ENCODE measurements around the gene GTF3C5.
"Not testable (repeated sequence)": the region's sequence is repeated elsewhere in the genome, so short reads cannot be mapped to it uniquely, and the experiment has no call there.

Gene GTF3C5

DNA sequence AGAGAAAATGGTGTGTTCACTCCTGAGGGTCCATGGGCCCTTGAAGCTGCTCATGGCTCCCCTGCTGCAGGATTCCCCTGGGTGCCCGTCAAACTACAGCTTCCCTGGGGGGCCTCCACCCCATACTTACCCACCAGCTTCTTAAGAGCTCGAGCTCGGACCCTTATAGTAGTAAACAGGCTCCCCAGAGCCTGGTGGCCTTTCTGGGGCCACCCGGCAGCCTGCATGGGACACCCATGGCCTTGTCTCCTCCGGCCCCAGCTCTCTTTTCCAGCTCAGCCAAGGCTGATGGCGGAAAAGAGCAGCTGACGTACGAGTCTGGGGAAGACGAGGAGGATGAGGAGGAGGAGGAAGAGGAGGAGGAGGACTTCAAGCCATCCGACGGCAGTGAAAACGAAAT, 26.8 kb downstream of the GTF3C5 start:
- H3K36me3 ChIP-seq (ENCODE audit: control insufficient read depth, insufficient read depth, low read length): peaks cover 30% of the 10 kb centered on the region
- DNase-seq (ENCODE audit: extremely low read depth, insufficient read length): no peak

DNA sequence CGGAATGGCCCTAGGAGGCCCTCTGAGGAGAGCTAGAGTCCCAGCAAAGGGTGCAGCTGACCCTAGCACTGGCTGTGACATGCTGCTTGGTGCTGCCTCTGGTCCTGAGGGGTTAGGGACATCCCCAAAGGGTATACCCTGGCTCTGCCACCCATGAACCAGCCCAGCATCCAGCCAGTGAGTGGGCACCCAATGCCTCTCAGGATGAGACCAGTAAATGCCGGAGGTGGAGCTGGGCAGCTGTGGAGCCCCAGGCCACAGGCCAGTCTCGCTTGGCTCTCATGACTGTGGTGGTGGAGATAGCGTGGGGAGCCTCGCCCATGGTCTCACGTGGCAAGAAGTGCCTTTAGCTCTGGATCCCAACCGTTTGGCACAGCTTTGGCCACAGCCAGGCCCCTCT, 27.3 kb downstream of the GTF3C5 start:
- Histone ChIP-seq H3K4me3 (replicated peaks; ENCODE audit: low read depth, low read length) (no peak overlapping the region), H3K36me3 (ENCODE audit: control insufficient read depth, insufficient read depth, low read length) (peaks cover 29% of the 10 kb centered on the region), H3K27me3 (replicated peaks; ENCODE audit: control insufficient read depth, insufficient read depth, low read length) (no peaks in the 10 kb centered on the region)
- TF ChIP-seq, protein P1, sequence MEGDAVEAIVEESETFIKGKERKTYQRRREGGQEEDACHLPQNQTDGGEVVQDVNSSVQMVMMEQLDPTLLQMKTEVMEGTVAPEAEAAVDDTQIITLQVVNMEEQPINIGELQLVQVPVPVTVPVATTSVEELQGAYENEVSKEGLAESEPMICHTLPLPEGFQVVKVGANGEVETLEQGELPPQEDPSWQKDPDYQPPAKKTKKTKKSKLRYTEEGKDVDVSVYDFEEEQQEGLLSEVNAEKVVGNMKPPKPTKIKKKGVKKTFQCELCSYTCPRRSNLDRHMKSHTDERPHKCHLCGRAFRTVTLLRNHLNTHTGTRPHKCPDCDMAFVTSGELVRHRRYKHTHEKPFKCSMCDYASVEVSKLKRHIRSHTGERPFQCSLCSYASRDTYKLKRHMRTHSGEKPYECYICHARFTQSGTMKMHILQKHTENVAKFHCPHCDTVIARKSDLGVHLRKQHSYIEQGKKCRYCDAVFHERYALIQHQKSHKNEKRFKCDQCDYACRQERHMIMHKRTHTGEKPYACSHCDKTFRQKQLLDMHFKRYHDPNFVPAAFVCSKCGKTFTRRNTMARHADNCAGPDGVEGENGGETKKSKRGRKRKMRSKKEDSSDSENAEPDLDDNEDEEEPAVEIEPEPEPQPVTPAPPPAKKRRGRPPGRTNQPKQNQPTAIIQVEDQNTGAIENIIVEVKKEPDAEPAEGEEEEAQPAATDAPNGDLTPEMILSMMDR (IDR thresholded peaks at IDR 0.05; ENCODE audit: insufficient read depth, low read length, poor library complexity, severe bottlenecking): no peak
- DNase-seq (ENCODE audit: extremely low read depth, insufficient read length): no peak

More for the DNA sequence above, 26.8 kb downstream of the GTF3C5 start:
- Histone ChIP-seq H3K4me3 (replicated peaks; ENCODE audit: low read depth, low read length) (no peak overlapping the region), H3K27me3 (replicated peaks; ENCODE audit: control insufficient read depth, insufficient read depth, low read length) (no peaks in the 10 kb centered on the region)
- TF ChIP-seq, protein P1 (IDR thresholded peaks at IDR 0.05; ENCODE audit: insufficient read depth, low read length, poor library complexity, severe bottlenecking): no peak

DNA sequence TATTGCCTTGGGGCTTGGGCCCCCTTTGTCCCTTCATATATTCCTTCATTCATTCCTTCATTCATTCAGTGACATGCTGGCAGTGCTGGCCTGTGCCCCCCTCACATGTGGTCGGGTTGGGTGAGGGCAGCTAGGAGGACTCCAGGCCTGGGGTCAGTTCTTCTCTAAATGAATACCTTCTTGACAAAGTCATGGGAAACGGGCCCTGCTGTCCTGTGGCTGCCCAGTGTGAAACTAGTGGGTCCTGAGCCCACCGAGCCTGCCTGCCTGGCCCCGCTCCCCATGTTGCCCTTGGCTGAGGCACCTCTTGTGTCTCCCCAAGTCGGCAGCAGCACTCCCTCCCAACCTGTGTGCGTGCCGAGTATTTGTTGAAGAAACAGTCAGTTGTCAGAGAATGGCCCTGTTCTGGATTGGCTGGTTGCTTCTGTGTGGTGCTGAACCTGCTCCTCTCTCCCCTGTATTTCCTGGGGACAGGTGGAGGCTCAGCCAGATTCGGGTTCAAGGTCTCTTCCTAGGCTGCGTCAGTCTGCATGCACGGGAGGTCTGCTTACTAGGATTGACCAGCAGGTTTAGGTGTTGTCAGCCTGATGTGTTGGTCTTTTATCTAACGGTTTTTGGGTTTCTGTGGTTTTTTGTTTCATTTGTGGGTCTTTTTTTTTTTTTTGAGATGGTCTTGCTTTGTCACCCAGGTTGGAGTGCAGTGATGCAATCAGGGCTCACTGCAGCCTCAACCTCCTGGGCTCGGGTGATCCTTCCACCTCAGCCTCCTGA, 27.9 kb downstream of the GTF3C5 start:
- Histone ChIP-seq H3K4me3 (replicated peaks; ENCODE audit: low read depth, low read length) (no peak overlapping the region), H3K27me3 (replicated peaks; ENCODE audit: control insufficient read depth, insufficient read depth, low read length) (no peaks in the 10 kb centered on the region), H3K36me3 (ENCODE audit: control insufficient read depth, insufficient read depth, low read length) (peaks cover 25% of the 10 kb centered on the region)
- TF ChIP-seq, protein P1 (IDR thresholded peaks at IDR 0.05; ENCODE audit: insufficient read depth, low read length, poor library complexity, severe bottlenecking): no peak
- DNase-seq (ENCODE audit: extremely low read depth, insufficient read length): no peak

DNA sequence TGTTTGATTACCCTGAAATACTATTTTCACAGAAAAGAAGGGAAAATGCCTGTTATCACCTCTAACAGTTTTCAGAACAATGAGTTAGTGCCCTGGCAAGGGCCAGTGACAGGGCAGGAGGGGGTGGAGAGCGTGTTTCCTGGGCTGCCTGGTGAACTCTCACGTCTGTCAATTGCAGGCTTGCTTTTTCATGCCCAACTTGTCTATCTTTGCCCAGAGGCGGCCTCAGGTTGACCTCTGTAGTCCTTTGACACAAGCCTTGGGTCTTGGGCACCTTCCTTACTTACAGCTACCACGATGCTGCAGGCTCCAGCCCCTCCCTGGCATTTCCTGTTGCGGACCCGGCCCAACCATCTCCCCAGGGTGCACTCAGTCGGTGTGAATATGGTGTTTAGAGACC, 28.8 kb downstream of the GTF3C5 start:
- TF ChIP-seq, protein P1 (IDR thresholded peaks at IDR 0.05; ENCODE audit: insufficient read depth, low read length, poor library complexity, severe bottlenecking): no peak
- H3K27me3 ChIP-seq (replicated peaks; ENCODE audit: control insufficient read depth, insufficient read depth, low read length): no peaks in the 10 kb centered on the region
- H3K4me3 ChIP-seq (replicated peaks; ENCODE audit: low read depth, low read length): no peak overlapping the region
- H3K36me3 ChIP-seq (ENCODE audit: control insufficient read depth, insufficient read depth, low read length): peaks cover 23% of the 10 kb centered on the region
- no peak for DNase-seq (ENCODE audit: extremely low read depth, insufficient read length)

DNA sequence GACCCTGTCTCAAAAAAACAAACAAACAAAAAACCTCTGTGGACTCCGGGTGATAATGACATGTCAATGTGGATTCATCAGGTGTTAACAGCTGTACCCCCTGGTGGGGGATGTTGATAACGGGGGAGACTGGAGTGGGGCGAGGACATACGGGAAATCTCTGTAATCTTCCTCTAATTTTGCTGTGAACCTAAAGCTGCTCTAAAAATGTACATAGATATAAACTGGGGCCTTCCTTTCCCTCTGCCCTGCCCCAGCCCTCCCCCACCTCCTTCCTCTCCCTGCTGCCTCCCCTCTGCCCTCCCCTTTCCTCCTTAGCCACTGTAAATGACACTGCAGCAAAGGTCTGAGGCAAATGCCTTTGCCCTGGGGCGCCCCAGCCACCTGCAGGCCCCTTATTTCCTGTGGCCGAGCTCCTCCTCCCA, 29.6 kb downstream of the GTF3C5 start:
- TF ChIP-seq, protein P1 (IDR thresholded peaks at IDR 0.05; ENCODE audit: insufficient read depth, low read length, poor library complexity, severe bottlenecking): no peak

DNA sequence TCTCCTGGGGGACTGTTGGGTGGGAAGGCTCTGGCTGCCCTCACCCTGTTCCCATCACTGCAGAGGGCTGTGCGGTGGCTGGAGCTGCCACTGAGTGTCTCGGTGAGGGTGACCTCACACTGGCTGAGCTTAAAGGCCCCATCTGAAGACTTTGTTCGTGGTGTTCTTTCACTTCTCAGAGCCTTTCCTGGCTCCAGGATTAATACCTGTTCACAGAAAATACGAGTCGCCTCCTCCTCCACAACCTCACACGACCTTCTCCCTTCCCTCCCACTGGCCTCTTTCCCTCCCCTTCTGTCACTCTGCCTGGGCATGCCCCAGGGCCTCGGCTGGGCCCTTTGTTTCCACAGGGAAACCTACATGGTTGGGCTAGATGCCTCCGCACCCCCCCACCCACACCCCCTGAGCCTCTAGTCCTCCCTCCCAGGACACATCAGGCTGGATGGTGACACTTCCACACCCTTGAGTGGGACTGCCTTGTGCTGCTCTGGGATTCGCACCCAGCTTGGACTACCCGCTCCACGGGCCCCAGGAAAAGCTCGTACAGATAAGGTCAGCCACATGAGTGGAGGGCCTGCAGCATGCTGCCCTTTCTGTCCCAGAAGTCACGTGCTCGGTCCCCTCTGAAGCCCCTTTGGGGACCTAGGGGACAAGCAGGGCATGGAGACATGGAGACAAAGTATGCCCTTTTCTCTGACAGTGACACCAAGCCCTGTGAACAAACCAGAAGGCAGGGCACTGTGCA, 30.4 kb downstream of the GTF3C5 start:
- not testable (repeated sequence) for H3K4me3 ChIP-seq (replicated peaks; ENCODE audit: low read depth, low read length); H3K27me3 ChIP-seq (replicated peaks; ENCODE audit: control insufficient read depth, insufficient read depth, low read length); DNase-seq (ENCODE audit: extremely low read depth, insufficient read length)
- H3K36me3 ChIP-seq (ENCODE audit: control insufficient read depth, insufficient read depth, low read length): peaks cover 11% of the 10 kb centered on the region

More for the DNA sequence above, 29.6 kb downstream of the GTF3C5 start:
- peaks cover 16% of the 10 kb centered on the region for H3K36me3 ChIP-seq (ENCODE audit: control insufficient read depth, insufficient read depth, low read length)
- H3K4me3 ChIP-seq (replicated peaks; ENCODE audit: low read depth, low read length): no peak overlapping the region
- H3K27me3 ChIP-seq (replicated peaks; ENCODE audit: control insufficient read depth, insufficient read depth, low read length): no peaks in the 10 kb centered on the region
- DNase-seq (ENCODE audit: extremely low read depth, insufficient read length): no peak

DNA sequence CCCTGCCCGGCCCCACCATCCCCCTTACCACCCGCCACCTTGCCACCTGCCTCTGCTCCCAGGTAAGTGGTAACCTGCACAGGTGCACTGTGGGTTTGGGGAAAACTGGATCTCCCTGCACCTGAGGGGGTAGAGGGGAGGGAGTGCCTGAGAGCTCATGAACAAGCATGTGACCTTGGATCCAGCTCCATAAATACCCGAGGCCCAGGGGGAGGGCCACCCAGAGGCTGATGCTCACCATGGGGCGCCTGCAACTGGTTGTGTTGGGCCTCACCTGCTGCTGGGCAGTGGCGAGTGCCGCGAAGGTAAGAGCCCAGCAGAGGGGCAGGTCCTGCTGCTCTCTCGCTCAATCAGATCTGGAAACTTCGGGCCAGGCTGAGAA, 31.0 kb downstream of the GTF3C5 start, which contains the start of gene CEL:
CEL (plus strand) TSS at position 218 of the 382 bp plus-strand sequence; CDS start at position 240, 22 bp downstream.
- H3K36me3 ChIP-seq (ENCODE audit: control insufficient read depth, insufficient read depth, low read length); DNase-seq (ENCODE audit: extremely low read depth, insufficient read length); H3K27me3 ChIP-seq (replicated peaks; ENCODE audit: control insufficient read depth, insufficient read depth, low read length); H3K4me3 ChIP-seq (replicated peaks; ENCODE audit: low read depth, low read length): not testable (repeated sequence)

DNA sequence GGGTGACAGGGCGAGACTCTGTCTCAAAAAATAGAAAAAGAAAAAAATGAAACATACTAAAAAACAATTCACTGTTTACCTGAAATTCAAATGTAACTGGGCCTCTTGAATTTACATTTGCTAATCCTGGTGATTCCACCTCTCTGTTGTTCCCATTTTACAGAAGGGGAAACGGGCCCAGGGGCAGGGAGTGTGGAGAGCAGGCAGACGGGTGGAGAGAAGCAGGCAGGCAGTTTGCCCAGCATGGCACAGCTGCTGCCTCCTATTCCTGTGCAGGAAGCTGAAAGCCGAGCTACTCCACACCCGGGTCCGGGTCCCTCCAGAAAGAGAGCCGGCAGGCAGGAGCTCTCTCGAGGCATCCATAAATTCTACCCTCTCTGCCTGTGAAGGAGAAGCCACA, 31.8 kb downstream of the GTF3C5 start:
- not testable (repeated sequence) for H3K36me3 ChIP-seq (ENCODE audit: control insufficient read depth, insufficient read depth, low read length); H3K4me3 ChIP-seq (replicated peaks; ENCODE audit: low read depth, low read length); H3K27me3 ChIP-seq (replicated peaks; ENCODE audit: control insufficient read depth, insufficient read depth, low read length); DNase-seq (ENCODE audit: extremely low read depth, insufficient read length)

All from GM06990 (cell line).